Activated CD4-positive, alpha-beta T cell treated with anti-CD3 and anti-CD28 coated beads for 48 hours (primary cell): ENCODE measurements around the gene ENPP5.
"Not testable (repeated sequence)": the region's sequence is repeated elsewhere in the genome, so short reads cannot be mapped to it uniquely, and the experiment has no call there.

Experiments
- DNase-seq: peaks from one replicate; pipeline ENCODE4 v3.0.0-alpha.2; 2020

The ENPP5 gene

GRCh38 chr6:46174904-46175303 is 4.1 kb upstream of the ENPP5 start:
- DNase-seq, result no peak

GRCh38 chr6:46172176-46172575 is 1.4 kb upstream of the ENPP5 start:
- DNase-seq, result no peak

- no peak for DNase-seq
Measured at GRCh38 chr6:46160102-46160501, 10.7 kb downstream of the ENPP5 start.

- DNase-seq, result no peak
Measured at GRCh38 chr6:46159229-46159628, 11.6 kb downstream of the ENPP5 start.

- no peak for DNase-seq
Measured at GRCh38 chr6:46156701-46157100, 14.1 kb downstream of the ENPP5 start.

- DNase-seq, result not testable (repeated sequence)
Measured at GRCh38 chr6:46149066-46149465, 21.7 kb downstream of the ENPP5 start.

GRCh38 chr6:46144270-46144669 is 26.5 kb downstream of the ENPP5 start:
- no peak for DNase-seq

GRCh38 chr6:46138281-46138680 is 32.5 kb downstream of the ENPP5 start:
- DNase-seq, result no peak

- DNase-seq, result no peak
Measured at GRCh38 chr6:46137387-46137786, 33.4 kb downstream of the ENPP5 start.

- no peak for DNase-seq
Measured at GRCh38 chr6:46136831-46137230, 33.9 kb downstream of the ENPP5 start.

- no peak for DNase-seq
Measured at GRCh38 chr6:46135176-46135575, 35.6 kb downstream of the ENPP5 start.

- no peak for DNase-seq
Measured at GRCh38 chr6:46134216-46134615, 36.6 kb downstream of the ENPP5 start.

- DNase-seq, result not testable (repeated sequence)
Measured at GRCh38 chr6:46131291-46131690, 39.5 kb downstream of the ENPP5 start.

GRCh38 chr6:46130666-46131065 is 40.1 kb downstream of the ENPP5 start:
- no peak for DNase-seq

GRCh38 chr6:46129629-46130511 is 40.9 kb downstream of the ENPP5 start, which contains the start of gene ENPP4:
TSS of gene ENPP4 (plus strand) at chr6:46129989. CDS start at chr6:46139584, 9,595 bp downstream.
- DNase-seq, result peak; percentile 90

- DNase-seq, result no peak
Measured at GRCh38 chr6:46129291-46129628, 41.5 kb downstream of the ENPP5 start.

- DNase-seq, result no peak
Measured at GRCh38 chr6:46128476-46128875, 42.3 kb downstream of the ENPP5 start.

- not testable (repeated sequence) for DNase-seq
Measured at GRCh38 chr6:46119679-46120078, 51.1 kb downstream of the ENPP5 start.

- DNase-seq, result no peak
Measured at GRCh38 chr6:46118836-46119235, 51.9 kb downstream of the ENPP5 start.

GRCh38 chr6:46118157-46118556 is 52.6 kb downstream of the ENPP5 start:
- no peak for DNase-seq

- no peak for DNase-seq
Measured at GRCh38 chr6:46116289-46116688, 54.5 kb downstream of the ENPP5 start.

GRCh38 chr6:46115634-46116033 is 55.1 kb downstream of the ENPP5 start:
- DNase-seq, result no peak

- no peak for DNase-seq
Measured at GRCh38 chr6:46113370-46113769, 57.4 kb downstream of the ENPP5 start.
